ENCODE measurements around the gene PTPN21. TPM values are rescaled to one million over a fixed set of nuclear protein-coding genes. Genes with fewer than 3 reads are reported as not detected.

Gene PTPN21
- total and polyA plus RNA-seq, 9 of the 15 experiments (the other 6 are each of a cell fraction or from before 2014, with no cell fraction given), result 0.06 to 1.9 (median 0.94) TPM

- TF ChIP-seq ZMIZ1 (IDR thresholded peaks at IDR 0.05; ENCODE audit: low read depth in 2 of 2, low read length in 2 of 2) (no peak), KDM2B (CRISPR knock-in tag; IDR thresholded peaks at IDR 0.05) (no peak), STAT5B (CRISPR knock-in tag; IDR thresholded peaks at IDR 0.05) (no peak), ZNF41 (CRISPR knock-in tag; conservative IDR thresholded peaks at IDR 0.05) (no peak), HEY1 (CRISPR knock-in tag; IDR thresholded peaks at IDR 0.05; ENCODE audit: borderline replicate concordance) (no peak)
- TF ChIP-seq, protein P1, sequence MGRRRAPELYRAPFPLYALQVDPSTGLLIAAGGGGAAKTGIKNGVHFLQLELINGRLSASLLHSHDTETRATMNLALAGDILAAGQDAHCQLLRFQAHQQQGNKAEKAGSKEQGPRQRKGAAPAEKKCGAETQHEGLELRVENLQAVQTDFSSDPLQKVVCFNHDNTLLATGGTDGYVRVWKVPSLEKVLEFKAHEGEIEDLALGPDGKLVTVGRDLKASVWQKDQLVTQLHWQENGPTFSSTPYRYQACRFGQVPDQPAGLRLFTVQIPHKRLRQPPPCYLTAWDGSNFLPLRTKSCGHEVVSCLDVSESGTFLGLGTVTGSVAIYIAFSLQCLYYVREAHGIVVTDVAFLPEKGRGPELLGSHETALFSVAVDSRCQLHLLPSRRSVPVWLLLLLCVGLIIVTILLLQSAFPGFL (CRISPR knock-in tag; IDR thresholded peaks at IDR 0.05), result no peak
- TF ChIP-seq, protein P2, sequence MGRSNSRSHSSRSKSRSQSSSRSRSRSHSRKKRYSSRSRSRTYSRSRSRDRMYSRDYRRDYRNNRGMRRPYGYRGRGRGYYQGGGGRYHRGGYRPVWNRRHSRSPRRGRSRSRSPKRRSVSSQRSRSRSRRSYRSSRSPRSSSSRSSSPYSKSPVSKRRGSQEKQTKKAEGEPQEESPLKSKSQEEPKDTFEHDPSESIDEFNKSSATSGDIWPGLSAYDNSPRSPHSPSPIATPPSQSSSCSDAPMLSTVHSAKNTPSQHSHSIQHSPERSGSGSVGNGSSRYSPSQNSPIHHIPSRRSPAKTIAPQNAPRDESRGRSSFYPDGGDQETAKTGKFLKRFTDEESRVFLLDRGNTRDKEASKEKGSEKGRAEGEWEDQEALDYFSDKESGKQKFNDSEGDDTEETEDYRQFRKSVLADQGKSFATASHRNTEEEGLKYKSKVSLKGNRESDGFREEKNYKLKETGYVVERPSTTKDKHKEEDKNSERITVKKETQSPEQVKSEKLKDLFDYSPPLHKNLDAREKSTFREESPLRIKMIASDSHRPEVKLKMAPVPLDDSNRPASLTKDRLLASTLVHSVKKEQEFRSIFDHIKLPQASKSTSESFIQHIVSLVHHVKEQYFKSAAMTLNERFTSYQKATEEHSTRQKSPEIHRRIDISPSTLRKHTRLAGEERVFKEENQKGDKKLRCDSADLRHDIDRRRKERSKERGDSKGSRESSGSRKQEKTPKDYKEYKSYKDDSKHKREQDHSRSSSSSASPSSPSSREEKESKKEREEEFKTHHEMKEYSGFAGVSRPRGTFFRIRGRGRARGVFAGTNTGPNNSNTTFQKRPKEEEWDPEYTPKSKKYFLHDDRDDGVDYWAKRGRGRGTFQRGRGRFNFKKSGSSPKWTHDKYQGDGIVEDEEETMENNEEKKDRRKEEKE (IDR thresholded peaks at IDR 0.05; ENCODE audit: borderline replicate concordance in 1 of 2, control insufficient read depth in 1 of 2, low read depth in 2 of 2, low read length in 1 of 2), result no peak
Observed at GRCh38 chr14:88592031-88592430, 37.2 kb upstream of the PTPN21 start (continued).
